GM10248 (cell line): ENCODE measurements around the gene GRIK3.

Experiments
- CTCF ChIA-PET: fragments of 300-600 bp; sonication (Branson Sonifier 250); formaldehyde crosslinking; extraction: SDS; loops from one replicate; lab custom pipeline; 2021; ENCODE audit warnings: antibody characterized with exemption; lab: Yijun Ruan, JAX
- POLR2A ChIA-PET: fragments of 350-650 bp; sonication (Branson Sonifier 250); formaldehyde crosslinking; extraction: SDS; loops from one replicate; lab custom pipeline; 2020; ENCODE audit warnings: antibody characterized with exemption; lab: Yijun Ruan, JAX
- DNase-seq: peaks from one replicate; pipeline ENCODE4 v3.0.0; 2012; ENCODE audit errors: extremely low spot score
- CTCF ChIP-seq: IDR thresholded peaks from 2 replicates; pipeline ENCODE4 v1.5.1; 2012; ENCODE audit warnings: mild to moderate bottlenecking, low read depth; ENCODE audit errors: extremely low read depth, missing control alignments, control extremely low read depth

GRIK3 gene

DNA sequence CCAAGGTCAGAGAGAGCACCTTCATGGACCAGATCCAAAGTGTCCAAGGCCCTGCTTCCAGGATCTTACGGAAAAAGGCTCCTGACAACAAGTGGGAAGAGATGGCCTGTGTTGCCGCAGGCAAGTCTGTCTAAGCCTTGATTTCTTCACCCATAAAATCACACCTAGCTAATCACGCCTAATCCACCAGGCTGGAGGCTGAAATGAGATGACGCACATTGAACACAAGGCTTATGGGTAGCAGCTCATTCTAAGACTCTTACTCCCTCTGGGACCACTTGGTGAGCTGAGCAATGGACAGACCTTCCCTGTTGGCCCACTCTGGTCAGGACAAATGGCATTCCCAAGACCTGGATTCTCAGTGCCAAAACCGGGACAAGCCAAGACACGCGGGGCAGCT lies 38.2 kb downstream of the GRIK3 start:
- ChIA-PET POLR2A (no interaction called here), CTCF (interaction anchor here (1.0 kb wide), 1 partner anchor 420 kb away, joined by 3 read pairs; no protein-coding TSS in a partner anchor)
- DNase-seq = no peak
- no peak for TF ChIP-seq CTCF

DNA sequence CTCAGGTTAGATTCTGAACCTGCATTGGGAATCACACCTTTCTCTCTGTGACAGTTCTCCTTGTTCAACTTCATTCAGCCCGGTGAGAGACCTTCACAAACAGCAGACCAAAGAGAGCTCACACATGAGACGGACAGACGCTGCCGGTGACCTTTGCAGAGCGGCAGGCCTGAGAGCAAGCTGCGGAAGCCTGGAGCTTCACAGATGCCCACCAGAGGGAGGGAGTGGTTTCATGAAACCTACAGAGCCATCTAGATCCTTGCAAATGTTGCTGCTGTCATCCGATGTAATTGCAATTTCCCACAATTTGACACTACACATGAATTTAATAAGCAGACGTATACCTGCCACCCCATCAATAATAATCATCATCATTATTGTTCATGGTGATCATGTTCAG lies 39.4 kb downstream of the GRIK3 start:
- no peak for TF ChIP-seq CTCF
- ChIA-PET CTCF (interaction anchor here (1.3 kb wide), 1 partner anchor 8 kb away, joined by 3 read pairs; no protein-coding TSS in a partner anchor), POLR2A (no interaction called here)
- DNase-seq = no peak

GRCh38 chr1:36994294-36994693 lies 40.0 kb downstream of the GRIK3 start:
- ChIA-PET POLR2A (no interaction called here), CTCF (interaction anchor here (1.3 kb wide), 1 partner anchor 8 kb away, joined by 3 read pairs; no protein-coding TSS in a partner anchor)
- no peak for DNase-seq
- TF ChIP-seq CTCF = no peak

- ChIA-PET POLR2A (no interaction called here), CTCF (no interaction called here)
- TF ChIP-seq CTCF = no peak
- DNase-seq = no peak
These were observed 42.0 kb downstream of the GRIK3 start for GRCh38 chr1:36992139-36992943.

- ChIA-PET POLR2A (no interaction called here), CTCF (no interaction called here)
- TF ChIP-seq CTCF = no peak
- no peak for DNase-seq
These were observed 42.8 kb downstream of the GRIK3 start for GRCh38 chr1:36991551-36991950.

- no peak for DNase-seq
- ChIA-PET POLR2A (no interaction called here), CTCF (no interaction called here)
- TF ChIP-seq CTCF = no peak
These were observed 43.4 kb downstream of the GRIK3 start for GRCh38 chr1:36990928-36991327.
